ENCODE data around the gene FOXN3.
A peak's percentile ranks its signal among the peaks of the same experiment; 100 is the strongest.

The FOXN3 gene

DNA sequence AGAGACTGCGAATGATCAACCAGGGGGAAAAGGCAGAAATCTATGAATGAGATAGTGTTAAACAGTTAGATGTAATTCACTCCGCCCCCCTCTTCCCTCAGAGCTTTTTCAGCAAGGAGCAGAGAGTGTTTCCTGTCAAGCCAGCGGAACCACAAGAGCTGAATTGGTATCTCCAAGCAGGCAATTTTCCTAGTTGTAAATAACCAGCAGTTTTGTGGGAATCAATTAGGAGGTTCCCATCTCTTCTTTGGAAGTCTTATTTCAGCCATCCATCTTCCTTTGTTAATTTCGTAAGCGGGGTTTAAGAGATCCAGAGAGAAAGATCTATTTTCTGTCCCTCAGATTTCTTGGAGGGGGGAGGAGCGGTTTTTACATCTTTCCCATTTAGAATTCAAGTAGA is 178.0 kb downstream of the FOXN3 start:
- no peak for DNase-seq
- in situ Hi-C loops (cut with HindIII; ENCODE audit: low pct_ligation_motif_present, low pct_unique_long_range_greater_than_20kb, low sequenced_read_pairs), result no loop called here

GRCh38 chr14:89237921-89238529 is 179.0 kb downstream of the FOXN3 start:
- in situ Hi-C loops (cut with HindIII; ENCODE audit: low pct_ligation_motif_present, low pct_unique_long_range_greater_than_20kb, low sequenced_read_pairs), result no loop called here

GRCh38 chr14:89236851-89237250 is 180.2 kb downstream of the FOXN3 start:
- in situ Hi-C loops (cut with HindIII; ENCODE audit: low pct_ligation_motif_present, low pct_unique_long_range_greater_than_20kb, low sequenced_read_pairs), result no loop called here
- DNase-seq, result no peak

More at GRCh38 chr14:89237921-89238529, 179.0 kb downstream of the FOXN3 start:
- DNase-seq, result peak; percentile 23

DNA sequence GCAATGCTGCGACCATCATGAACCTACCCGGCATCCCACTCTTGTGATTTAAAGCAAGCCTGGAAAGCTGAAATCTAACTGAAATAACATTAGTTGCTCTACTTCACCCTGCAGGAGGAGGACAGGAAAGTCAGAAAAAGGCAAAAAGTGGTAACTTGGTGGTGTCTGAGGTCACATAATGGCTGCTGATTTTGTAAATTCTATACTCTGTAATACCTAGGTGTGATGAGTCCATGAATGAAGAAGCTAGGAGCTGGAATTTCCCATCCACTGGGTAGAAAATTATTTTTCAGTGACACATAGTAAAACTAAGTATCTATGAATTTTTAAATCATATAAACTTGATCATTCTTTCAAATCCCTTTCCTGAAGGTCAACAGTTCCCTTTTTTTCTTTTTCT is 183.8 kb downstream of the FOXN3 start:
- in situ Hi-C loops (cut with HindIII; ENCODE audit: low pct_ligation_motif_present, low pct_unique_long_range_greater_than_20kb, low sequenced_read_pairs), result no loop called here

GRCh38 chr14:89232265-89233070 is 184.6 kb downstream of the FOXN3 start:
- DNase-seq, result no peak
- in situ Hi-C loops (cut with HindIII; ENCODE audit: low pct_ligation_motif_present, low pct_unique_long_range_greater_than_20kb, low sequenced_read_pairs), result no loop called here

More for the DNA sequence above, 183.8 kb downstream of the FOXN3 start:
- no peak for DNase-seq

DNA sequence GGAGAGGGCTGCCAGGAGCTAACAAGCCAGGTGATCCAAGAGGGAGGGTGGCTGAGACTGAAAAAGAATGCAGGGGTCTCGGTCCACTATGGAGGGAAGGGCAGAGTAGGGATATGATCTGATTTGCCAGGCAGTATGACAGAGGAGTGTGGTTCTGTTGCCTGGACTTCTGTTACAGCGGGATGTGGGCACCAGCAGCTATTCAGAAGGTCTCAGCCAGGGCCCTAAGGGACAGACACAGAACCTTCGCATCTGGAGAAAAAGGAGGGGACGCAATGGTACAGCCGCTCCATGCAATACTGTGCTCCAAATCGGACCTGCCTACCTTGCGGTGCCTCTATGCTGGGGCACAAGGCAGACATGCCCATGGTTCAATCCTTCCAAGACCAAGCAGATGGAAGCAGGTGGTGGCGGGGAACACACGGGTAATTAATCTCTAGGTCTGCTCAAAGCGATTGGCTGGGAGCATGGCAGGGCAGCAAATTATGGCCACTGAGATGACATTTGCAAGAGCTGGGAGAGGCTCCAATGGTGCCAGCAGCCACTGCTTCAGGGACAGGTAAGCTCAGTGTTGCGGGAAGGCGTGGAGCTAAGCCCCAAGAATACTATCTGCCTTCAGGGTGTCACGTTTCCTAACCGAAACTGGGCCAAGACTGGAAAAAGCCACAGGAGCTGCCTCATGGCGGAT is 185.5 kb downstream of the FOXN3 start:
- in situ Hi-C loops (cut with HindIII; ENCODE audit: low pct_ligation_motif_present, low pct_unique_long_range_greater_than_20kb, low sequenced_read_pairs), result no loop called here
- no peak for DNase-seq

- DNase-seq, result no peak
- in situ Hi-C loops (cut with HindIII; ENCODE audit: low pct_ligation_motif_present, low pct_unique_long_range_greater_than_20kb, low sequenced_read_pairs), result no loop called here
Observed at GRCh38 chr14:89228921-89229639, 188.0 kb downstream of the FOXN3 start.

DNA sequence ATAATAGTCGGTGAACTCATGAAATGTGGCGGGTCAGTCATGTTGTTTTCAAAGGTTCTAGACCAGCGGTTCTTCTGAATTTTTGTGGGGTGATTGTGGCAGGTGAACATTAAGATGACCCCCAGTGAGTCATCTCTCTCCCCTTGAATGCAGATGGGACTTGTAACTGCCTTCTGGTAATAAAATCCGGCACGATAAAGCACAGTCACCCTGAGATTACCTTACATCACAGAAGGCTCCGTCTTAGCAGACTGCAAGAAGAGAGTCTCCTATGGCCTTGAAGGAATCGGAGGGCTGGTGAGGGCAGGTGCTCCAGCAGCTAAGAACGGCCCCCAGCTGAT is 189.6 kb downstream of the FOXN3 start:
- in situ Hi-C loops (cut with HindIII; ENCODE audit: low pct_ligation_motif_present, low pct_unique_long_range_greater_than_20kb, low sequenced_read_pairs), result no loop called here
- DNase-seq, result no peak

DNA sequence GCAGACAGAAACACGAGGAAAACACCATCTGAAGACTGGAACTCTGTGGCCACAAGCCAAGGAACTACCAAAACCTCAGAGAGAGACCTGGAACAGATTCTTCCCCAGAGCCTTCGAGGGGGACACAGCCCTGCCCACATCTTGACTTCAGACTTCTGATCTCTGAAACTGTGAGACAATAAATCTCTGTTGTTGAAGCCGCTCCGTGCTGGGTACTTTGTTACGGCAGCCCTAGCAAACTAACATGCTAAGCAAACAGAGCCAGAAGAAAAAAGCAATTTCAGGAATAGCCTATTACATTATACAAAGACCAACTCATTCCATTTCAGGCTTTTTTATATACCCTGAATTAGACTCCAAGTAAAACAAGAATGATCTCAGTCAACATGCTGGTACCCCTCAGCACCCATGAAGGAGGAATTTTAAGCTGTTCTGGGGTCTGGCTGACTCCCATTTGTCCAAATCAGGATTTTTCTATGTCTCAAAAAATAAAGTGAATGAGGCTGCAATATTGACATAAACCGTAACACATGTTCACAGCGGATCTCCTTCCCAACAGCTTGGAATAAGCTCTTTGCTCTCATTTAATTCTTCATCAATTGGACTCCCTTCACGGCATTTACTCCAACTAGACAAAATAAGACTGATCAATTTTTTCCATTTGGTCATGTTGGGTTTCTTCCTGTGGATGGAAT is 190.1 kb downstream of the FOXN3 start:
- in situ Hi-C loops (cut with HindIII; ENCODE audit: low pct_ligation_motif_present, low pct_unique_long_range_greater_than_20kb, low sequenced_read_pairs), result no loop called here
- no peak for DNase-seq

DNA sequence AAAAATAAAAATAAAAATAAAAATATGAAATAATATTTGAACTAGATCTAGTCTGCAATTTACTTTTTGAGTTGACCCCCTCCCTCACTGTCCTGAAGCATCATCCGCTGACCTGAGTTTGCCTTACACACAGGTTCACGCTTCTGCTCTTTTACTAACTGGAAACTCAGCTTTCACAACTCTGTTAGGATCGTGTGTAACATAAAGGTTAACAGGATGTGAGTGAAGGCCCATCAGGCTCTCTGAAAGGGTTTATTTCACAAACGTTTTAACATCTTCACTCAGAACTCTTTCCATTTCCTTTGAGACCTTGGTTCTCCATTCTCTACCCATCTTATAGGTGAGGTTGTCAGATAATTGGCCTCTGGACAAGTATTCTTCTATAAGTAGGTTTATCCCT is 191.4 kb downstream of the FOXN3 start:
- in situ Hi-C loops (cut with HindIII; ENCODE audit: low pct_ligation_motif_present, low pct_unique_long_range_greater_than_20kb, low sequenced_read_pairs), result no loop called here
- DNase-seq, result no peak

DNA sequence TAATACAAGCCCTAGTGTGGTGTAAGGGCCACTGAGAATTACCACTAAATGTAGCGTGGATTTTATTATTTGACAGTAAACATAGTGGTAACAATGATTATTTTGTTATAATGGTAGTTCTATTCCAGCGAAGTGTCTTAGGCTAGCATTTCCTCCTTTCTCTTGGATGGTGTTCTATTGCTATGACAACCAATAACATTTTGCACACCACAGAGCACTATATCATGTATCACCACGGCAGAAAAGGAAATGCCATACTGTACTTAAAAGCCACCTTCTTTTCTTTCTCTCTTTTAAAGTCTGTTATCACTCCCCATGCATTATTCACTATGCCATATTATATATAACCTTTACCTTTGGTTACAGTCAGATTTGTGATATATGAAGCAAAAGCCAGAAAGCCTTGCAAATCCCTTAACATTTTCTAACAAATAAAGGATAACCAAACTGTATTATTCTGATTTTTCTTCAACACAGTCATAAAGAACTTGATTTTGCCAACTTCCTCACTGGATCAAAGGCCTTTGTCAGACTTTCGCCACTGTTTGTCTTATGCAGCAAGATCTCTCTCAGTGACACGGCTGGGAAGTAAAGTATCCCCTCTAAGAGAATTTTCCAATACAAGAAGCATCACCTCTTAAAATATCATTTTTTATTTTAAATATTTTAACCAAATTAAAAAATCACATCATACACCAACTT is 195.8 kb downstream of the FOXN3 start:
- DNase-seq, result peak; percentile 5
- in situ Hi-C loops (cut with HindIII; ENCODE audit: low pct_ligation_motif_present, low pct_unique_long_range_greater_than_20kb, low sequenced_read_pairs), result no loop called here

GRCh38 chr14:89219051-89219450 is 198.0 kb downstream of the FOXN3 start:
- in situ Hi-C loops (cut with HindIII; ENCODE audit: low pct_ligation_motif_present, low pct_unique_long_range_greater_than_20kb, low sequenced_read_pairs), result no loop called here
- no peak for DNase-seq

DNA sequence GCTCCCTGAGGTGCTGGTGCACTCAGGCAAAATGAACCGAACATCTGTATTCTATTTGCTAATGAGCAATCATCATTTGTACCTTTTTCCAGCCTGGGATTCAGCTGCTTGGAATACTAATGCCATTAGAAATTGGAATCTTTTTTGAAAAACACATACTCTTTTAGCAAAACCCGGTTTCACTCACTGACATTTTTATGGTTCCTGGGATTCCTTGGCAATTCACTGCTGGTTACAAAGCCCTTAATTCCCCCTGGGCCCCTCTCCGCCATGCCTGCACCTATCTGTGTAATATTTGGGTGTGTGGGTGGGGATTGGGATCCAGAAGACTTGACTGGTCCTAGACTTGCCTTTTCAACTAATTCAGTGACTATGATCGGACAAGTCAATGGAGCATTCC is 199.1 kb downstream of the FOXN3 start:
- no peak for DNase-seq
- in situ Hi-C loops (cut with HindIII; ENCODE audit: low pct_ligation_motif_present, low pct_unique_long_range_greater_than_20kb, low sequenced_read_pairs), result no loop called here

- no peak for DNase-seq
- in situ Hi-C loops (cut with HindIII; ENCODE audit: low pct_ligation_motif_present, low pct_unique_long_range_greater_than_20kb, low sequenced_read_pairs), result no loop called here
Observed at GRCh38 chr14:89215531-89215930, 201.5 kb downstream of the FOXN3 start.

DNA sequence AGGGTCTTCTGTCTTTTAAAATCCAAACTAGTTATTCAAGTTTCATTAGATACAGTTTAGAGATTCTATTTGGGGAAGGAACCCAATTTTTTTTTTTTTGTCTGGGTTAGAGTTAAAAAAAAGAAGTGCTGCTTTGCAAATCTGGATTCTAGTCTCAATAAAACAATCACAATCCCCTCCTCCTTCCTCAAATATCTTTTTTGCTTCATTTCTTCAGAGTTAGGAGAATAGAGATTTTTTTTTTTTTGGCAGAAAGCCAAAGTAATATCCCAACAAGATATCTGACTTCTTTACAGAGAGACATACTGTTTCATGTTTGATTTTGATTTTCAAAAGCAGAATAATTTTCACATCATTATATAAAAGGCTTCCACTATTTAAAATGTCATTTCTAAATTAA is 201.9 kb downstream of the FOXN3 start:
- no peak for DNase-seq
- in situ Hi-C loops (cut with HindIII; ENCODE audit: low pct_ligation_motif_present, low pct_unique_long_range_greater_than_20kb, low sequenced_read_pairs), result no loop called here

- DNase-seq, result no peak
- in situ Hi-C loops (cut with HindIII; ENCODE audit: low pct_ligation_motif_present, low pct_unique_long_range_greater_than_20kb, low sequenced_read_pairs), result no loop called here
Observed at GRCh38 chr14:89214221-89214965, 202.6 kb downstream of the FOXN3 start.

DNA sequence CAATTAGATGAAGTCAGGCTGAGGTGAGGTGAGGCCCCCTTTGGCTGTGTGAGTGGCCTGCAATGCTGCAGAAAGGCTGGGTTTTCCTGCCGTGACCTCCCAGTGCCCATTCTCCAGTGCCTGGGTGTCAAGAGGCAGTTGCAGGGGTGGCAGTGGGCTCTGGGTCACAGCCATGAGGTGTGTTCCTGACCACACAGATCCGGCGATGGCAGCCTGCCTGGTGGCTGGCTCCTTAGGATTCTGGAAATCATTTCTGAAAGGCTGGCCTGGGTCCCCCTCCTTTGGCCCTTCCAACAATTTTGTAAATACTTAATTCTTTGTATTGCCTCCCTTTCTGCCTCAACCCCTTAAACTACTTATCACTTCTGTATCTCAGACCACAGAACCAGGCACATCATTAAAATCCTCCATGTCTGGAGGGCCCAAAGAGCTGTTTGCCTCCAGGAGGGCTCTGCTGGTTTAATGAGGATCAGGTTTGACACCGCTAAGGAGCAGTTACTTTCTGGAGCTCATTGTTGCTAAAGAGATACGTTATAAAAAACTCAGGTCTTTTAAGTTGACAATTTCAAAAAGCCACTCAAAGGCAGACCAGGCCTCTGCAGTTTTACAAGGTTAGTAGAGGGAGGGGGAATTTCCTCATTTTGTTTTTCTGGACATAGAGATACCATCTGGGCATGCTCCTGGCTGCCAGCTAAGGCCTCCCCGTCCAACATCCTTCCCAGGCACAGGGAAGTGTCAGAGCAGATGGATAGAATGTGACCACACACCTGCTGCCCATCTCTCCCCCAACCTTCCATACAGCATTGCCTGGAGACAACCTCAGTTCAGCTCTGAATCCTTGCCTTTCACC is 204.4 kb downstream of the FOXN3 start:
- in situ Hi-C loops (cut with HindIII; ENCODE audit: low pct_ligation_motif_present, low pct_unique_long_range_greater_than_20kb, low sequenced_read_pairs), result no loop called here
- DNase-seq, result no peak

Measured in ACHN (cell line).